SHP77 treated with DMSO at 0.1 percent for 48 hours (cell line): ENCODE measurements around the gene NFIA.

ENCODE experiments used
- DNase-seq: peaks from one replicate; lab custom pipeline; 2025; lab: John Stamatoyannopoulos, UW

Gene NFIA

GRCh38 chr1:61215676-61216289 lies 133.4 kb downstream of the NFIA start:
- DNase-seq: no peak

- DNase-seq: no peak
These were observed 138.2 kb downstream of the NFIA start for GRCh38 chr1:61220536-61220935.

- no peak for DNase-seq
These were observed 139.3 kb downstream of the NFIA start for GRCh38 chr1:61221642-61222041.

GRCh38 chr1:61222240-61222639 lies 139.9 kb downstream of the NFIA start:
- no peak for DNase-seq

GRCh38 chr1:61223140-61223539 lies 140.8 kb downstream of the NFIA start:
- no peak for DNase-seq

GRCh38 chr1:61224609-61225008 lies 142.2 kb downstream of the NFIA start:
- DNase-seq: no peak

- DNase-seq: no peak
These were observed 143.1 kb downstream of the NFIA start for GRCh38 chr1:61225478-61225877.

GRCh38 chr1:61226791-61227567 lies 144.6 kb downstream of the NFIA start:
- DNase-seq: peak; percentile 84

- DNase-seq: peak; percentile 27
These were observed 145.6 kb downstream of the NFIA start for GRCh38 chr1:61227857-61228550.

GRCh38 chr1:61230523-61230922 lies 148.2 kb downstream of the NFIA start:
- DNase-seq: no peak

- no peak for DNase-seq
These were observed 149.4 kb downstream of the NFIA start for GRCh38 chr1:61231795-61232194.

GRCh38 chr1:61233121-61233660 lies 150.8 kb downstream of the NFIA start:
- no peak for DNase-seq

- DNase-seq: no peak
These were observed 152.2 kb downstream of the NFIA start for GRCh38 chr1:61234587-61234919.

GRCh38 chr1:61237147-61237546 lies 154.8 kb downstream of the NFIA start:
- DNase-seq: no peak

- DNase-seq: no peak
These were observed 155.4 kb downstream of the NFIA start for GRCh38 chr1:61237659-61238358.

GRCh38 chr1:61238359-61238665 lies 156.0 kb downstream of the NFIA start:
- DNase-seq: no peak

- no peak for DNase-seq
These were observed 158.5 kb downstream of the NFIA start for GRCh38 chr1:61240878-61241277.

- no peak for DNase-seq
These were observed 159.1 kb downstream of the NFIA start for GRCh38 chr1:61241411-61241838.

- no peak for DNase-seq
These were observed 159.6 kb downstream of the NFIA start for GRCh38 chr1:61241973-61242381.

GRCh38 chr1:61244114-61244513 lies 161.8 kb downstream of the NFIA start:
- no peak for DNase-seq

- no peak for DNase-seq
These were observed 163.5 kb downstream of the NFIA start for GRCh38 chr1:61245696-61246400.
